Measurements from ENCODE around the gene BANK1. TPM values are rescaled to one million over a fixed set of nuclear protein-coding genes. Genes with fewer than 3 reads are reported as not detected.

Gene BANK1, protein sequence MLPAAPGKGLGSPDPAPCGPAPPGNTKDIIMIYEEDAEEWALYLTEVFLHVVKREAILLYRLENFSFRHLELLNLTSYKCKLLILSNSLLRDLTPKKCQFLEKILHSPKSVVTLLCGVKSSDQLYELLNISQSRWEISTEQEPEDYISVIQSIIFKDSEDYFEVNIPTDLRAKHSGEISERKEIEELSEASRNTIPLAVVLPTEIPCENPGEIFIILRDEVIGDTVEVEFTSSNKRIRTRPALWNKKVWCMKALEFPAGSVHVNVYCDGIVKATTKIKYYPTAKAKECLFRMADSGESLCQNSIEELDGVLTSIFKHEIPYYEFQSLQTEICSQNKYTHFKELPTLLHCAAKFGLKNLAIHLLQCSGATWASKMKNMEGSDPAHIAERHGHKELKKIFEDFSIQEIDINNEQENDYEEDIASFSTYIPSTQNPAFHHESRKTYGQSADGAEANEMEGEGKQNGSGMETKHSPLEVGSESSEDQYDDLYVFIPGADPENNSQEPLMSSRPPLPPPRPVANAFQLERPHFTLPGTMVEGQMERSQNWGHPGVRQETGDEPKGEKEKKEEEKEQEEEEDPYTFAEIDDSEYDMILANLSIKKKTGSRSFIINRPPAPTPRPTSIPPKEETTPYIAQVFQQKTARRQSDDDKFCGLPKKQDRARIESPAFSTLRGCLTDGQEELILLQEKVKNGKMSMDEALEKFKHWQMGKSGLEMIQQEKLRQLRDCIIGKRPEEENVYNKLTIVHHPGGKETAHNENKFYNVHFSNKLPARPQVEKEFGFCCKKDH
- total RNA-seq, result 0.11 and 0.16 TPM in 2 replicates

DNA sequence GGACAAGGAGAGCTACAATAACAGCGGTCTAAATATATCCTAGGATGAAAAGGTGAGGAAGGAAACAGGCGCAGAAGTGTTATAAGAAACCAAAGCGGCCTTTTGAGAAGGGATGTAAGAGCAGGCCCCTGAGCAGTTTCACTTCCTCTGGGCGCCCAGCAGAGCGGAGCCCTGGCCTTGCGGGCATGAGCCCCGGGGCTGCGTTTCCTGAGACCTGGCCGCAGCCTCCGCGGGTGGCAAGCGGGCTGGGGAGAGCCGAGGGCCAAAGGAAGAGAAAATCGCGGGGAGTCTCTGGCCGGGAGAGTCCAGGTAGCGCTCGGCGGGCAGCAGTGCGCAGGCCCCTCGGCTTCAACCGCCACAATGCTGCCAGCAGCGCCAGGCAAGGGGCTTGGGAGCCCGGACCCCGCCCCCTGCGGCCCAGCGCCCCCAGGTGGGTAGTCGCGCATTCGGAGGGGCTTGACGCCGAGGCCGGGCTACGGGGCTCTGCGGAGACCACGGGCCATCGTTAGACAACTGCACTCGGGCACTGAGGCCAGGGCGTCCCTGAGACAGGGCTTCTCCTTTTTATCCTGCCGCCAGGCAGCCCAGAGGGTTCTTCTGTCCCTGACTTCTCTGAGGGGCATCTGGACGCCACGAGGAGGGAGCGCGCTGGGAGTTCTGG is at the start of gene BANK1:
TSS of gene BANK1 (plus strand) at position 210 of the 661 bp plus-strand sequence. CDS start at position 361, 151 bp downstream.

All from hair follicular keratinocyte (primary cell).